ENCODE results near the gene LHFPL2. TPM values are rescaled to one million over a fixed set of nuclear protein-coding genes. Genes with fewer than 3 reads are reported as not detected.

Gene LHFPL2
- polyA plus RNA-seq, 3 donors: 3.7 to 11.6 (median 7.3) TPM

DNA sequence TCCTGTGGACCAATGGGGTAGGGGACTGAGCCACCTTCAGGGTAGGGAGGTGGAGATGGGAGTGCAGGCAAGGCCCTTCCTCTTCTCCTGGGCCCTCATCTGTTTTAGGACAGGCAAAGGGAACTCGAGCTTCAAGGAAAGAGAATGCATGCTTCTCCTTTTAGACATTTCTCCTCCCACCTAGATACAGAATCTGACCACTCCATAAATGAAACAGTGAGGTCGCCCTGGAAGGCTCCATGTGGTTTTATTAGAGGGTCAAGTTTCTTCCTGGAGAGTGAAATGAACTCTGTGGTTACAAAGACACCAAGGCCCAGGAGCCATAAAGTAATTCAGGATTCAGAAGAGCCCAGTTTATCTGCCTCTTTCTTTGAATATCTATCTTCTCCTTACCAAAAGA, 14.9 kb downstream of the LHFPL2 start:
- no peak for DNase-seq
- no peak overlapping the region for H3K4me3 ChIP-seq (replicated peaks in 1 of 3; ENCODE audit: low read depth in 2 of 3, low read length in 3 of 3)
- no peaks in the 10 kb centered on the region for H3K4me1 ChIP-seq (ENCODE audit: control insufficient read depth in 1 of 2, insufficient read depth in 2 of 2, low read length in 2 of 2)
- TF ChIP-seq, protein P1, sequence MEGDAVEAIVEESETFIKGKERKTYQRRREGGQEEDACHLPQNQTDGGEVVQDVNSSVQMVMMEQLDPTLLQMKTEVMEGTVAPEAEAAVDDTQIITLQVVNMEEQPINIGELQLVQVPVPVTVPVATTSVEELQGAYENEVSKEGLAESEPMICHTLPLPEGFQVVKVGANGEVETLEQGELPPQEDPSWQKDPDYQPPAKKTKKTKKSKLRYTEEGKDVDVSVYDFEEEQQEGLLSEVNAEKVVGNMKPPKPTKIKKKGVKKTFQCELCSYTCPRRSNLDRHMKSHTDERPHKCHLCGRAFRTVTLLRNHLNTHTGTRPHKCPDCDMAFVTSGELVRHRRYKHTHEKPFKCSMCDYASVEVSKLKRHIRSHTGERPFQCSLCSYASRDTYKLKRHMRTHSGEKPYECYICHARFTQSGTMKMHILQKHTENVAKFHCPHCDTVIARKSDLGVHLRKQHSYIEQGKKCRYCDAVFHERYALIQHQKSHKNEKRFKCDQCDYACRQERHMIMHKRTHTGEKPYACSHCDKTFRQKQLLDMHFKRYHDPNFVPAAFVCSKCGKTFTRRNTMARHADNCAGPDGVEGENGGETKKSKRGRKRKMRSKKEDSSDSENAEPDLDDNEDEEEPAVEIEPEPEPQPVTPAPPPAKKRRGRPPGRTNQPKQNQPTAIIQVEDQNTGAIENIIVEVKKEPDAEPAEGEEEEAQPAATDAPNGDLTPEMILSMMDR (IDR thresholded peaks at IDR 0.05): no peak
- H3K36me3 ChIP-seq (replicated peaks in 1 of 2; ENCODE audit: control insufficient read depth in 1 of 2, insufficient read depth in 2 of 2, low read length in 2 of 2): no peaks in the 10 kb centered on the region
- intact Hi-C loops (cut with micrococcal nuclease): no loop called here
- Mint-ChIP-seq H3K4me1 (peaks cover 7% of the 10 kb centered on the region), H3K36me3 (peaks cover 0 to 2% of the 10 kb centered on the region in 2 donors), H3K4me3 (no peak overlapping the region), H3K9me3 (no peaks in the 10 kb centered on the region), H3K27ac (no peak overlapping the region), H3K27me3 (ENCODE audit: low read depth in 3 of 3) (peaks cover 2 to 5% (median 5%) of the 10 kb centered on the region in 3 donors)
- H3K27ac ChIP-seq (ENCODE audit: low read depth in 1 of 2, low read length in 2 of 2): no peak overlapping the region
- H2AFZ ChIP-seq (ENCODE audit: insufficient read depth, low read depth, low read length, poor library complexity, severe bottlenecking): no peak overlapping the region
- H3K9ac ChIP-seq (ENCODE audit: insufficient read depth, low read length, poor library complexity, severe bottlenecking): no peak overlapping the region
- H3K27me3 ChIP-seq (ENCODE audit: control insufficient read depth in 2 of 2, insufficient read depth in 2 of 2, low read length in 2 of 2): no peaks in the 10 kb centered on the region
- no peaks in the 10 kb centered on the region for H3K79me2 ChIP-seq (ENCODE audit: insufficient read depth, low read length)
- H3K9me3 ChIP-seq (replicated peaks in 1 of 2; ENCODE audit: control insufficient read depth in 1 of 2, insufficient read depth in 1 of 2, low read length in 2 of 2): no peaks in the 10 kb centered on the region
- WGBS (ENCODE audit: insufficient coverage): no CpG with 5 or more reads among the region's 2 CpGs
- H3K4me2 ChIP-seq (replicated peaks; ENCODE audit: extremely low read depth, low read length, poor library complexity, severe bottlenecking): no peak overlapping the region
- no peaks in the 10 kb centered on the region for H4K20me1 ChIP-seq (ENCODE audit: insufficient read depth, low read length)

DNA sequence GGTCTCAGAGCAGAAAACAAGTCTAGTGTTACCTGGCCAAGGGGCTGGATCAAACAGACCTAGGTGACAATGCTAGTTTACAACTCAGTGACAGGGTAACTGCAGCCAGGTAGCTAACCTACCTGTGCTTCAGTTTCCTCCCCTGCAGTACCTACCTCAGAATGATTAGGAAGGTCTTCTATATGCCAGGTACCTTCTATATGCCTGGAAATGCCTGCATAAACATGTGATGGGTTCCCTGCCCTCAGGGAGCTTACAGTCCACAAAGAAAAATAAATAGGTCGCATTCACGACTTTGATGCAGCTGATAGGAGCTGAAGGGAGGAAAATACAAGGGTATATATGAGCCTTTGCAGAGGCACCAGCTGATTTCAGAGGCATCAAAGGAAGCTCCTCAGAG, 16.1 kb downstream of the LHFPL2 start:
- intact Hi-C loops (cut with micrococcal nuclease): no loop called here
- no peak overlapping the region for H3K4me3 Mint-ChIP-seq
- H3K4me1 Mint-ChIP-seq: peaks cover 7% of the 10 kb centered on the region
- Histone ChIP-seq H3K9me3 (replicated peaks in 1 of 2; ENCODE audit: control insufficient read depth in 1 of 2, insufficient read depth in 1 of 2, low read length in 2 of 2) (no peaks in the 10 kb centered on the region), H3K9ac (ENCODE audit: insufficient read depth, low read length, poor library complexity, severe bottlenecking) (no peak overlapping the region), H3K36me3 (replicated peaks in 1 of 2; ENCODE audit: control insufficient read depth in 1 of 2, insufficient read depth in 2 of 2, low read length in 2 of 2) (no peaks in the 10 kb centered on the region), H3K27me3 (ENCODE audit: control insufficient read depth in 2 of 2, insufficient read depth in 2 of 2, low read length in 2 of 2) (no peaks in the 10 kb centered on the region), H2AFZ (ENCODE audit: insufficient read depth, low read depth, low read length, poor library complexity, severe bottlenecking) (no peak overlapping the region), H4K20me1 (ENCODE audit: insufficient read depth, low read length) (no peaks in the 10 kb centered on the region), H3K4me2 (replicated peaks; ENCODE audit: extremely low read depth, low read length, poor library complexity, severe bottlenecking) (no peak overlapping the region), H3K79me2 (ENCODE audit: insufficient read depth, low read length) (no peaks in the 10 kb centered on the region), H3K27ac (ENCODE audit: low read depth in 1 of 2, low read length in 2 of 2) (no peak overlapping the region), H3K4me1 (ENCODE audit: control insufficient read depth in 1 of 2, insufficient read depth in 2 of 2, low read length in 2 of 2) (no peaks in the 10 kb centered on the region), H3K4me3 (replicated peaks in 1 of 3; ENCODE audit: low read depth in 2 of 3, low read length in 3 of 3) (no peak overlapping the region)
- H3K27me3 Mint-ChIP-seq (ENCODE audit: low read depth in 3 of 3): peaks cover 2 to 5% (median 5%) of the 10 kb centered on the region in 3 donors
- H3K9me3 Mint-ChIP-seq: no peaks in the 10 kb centered on the region
- TF ChIP-seq, protein P1 (IDR thresholded peaks at IDR 0.05): no peak
- H3K27ac Mint-ChIP-seq: no peak overlapping the region
- peaks cover 0 to 2% of the 10 kb centered on the region in 2 donors for H3K36me3 Mint-ChIP-seq
- WGBS (ENCODE audit: insufficient coverage): 86% methylated on average over 2 of the region's 2 CpGs
- DNase-seq: no peak

All from CD14-positive monocyte (primary cell).